Calu3 (cell line): Measurements from ENCODE around the gene CFAP73. TPM values are rescaled to one million over a fixed set of nuclear protein-coding genes. Genes with fewer than 3 reads are reported as not detected.

Experiments
- Bru-seq: library from RNA; stranded (reverse); fragments of 400-500 nt; gene quantifications from one replicate; lab custom pipeline; 2021; lab: Mats Ljungman, UMichigan
- BruChase-seq, 2 experiments: library from RNA; stranded (reverse); fragments of 400-500 nt; gene quantifications; one replicate each; lab custom pipeline; 2021; lab: Mats Ljungman, UMichigan
- BruUV-seq: library from RNA; stranded (reverse); fragments of 400-500 nt; replicated peaks from 2 replicates; lab custom pipeline; 2021; lab: Mats Ljungman, UMichigan
- CTCF ChIA-PET: fragments of 300-600 bp; sonication (Branson Sonifier 250); formaldehyde crosslinking; loops from one replicate; lab custom pipeline; 2022; ENCODE audit warnings: antibody characterized with exemption; lab: Charles Lee
- DNase-seq: peaks from one replicate; pipeline ENCODE4 v3.0.0; 2022
- H3K27ac Mint-ChIP-seq: one replicate; pipeline ENCODE4 v1.8.0; 2022; ENCODE audit warnings: mixed read lengths; ENCODE audit not compliant: unreplicated experiment
- H3K27me3 Mint-ChIP-seq: one replicate; pipeline ENCODE4 v1.8.0; 2022; ENCODE audit warnings: mixed read lengths; ENCODE audit not compliant: unreplicated experiment
- H3K36me3 Mint-ChIP-seq: one replicate; pipeline ENCODE4 v1.8.0; 2022; ENCODE audit warnings: mild to moderate bottlenecking, moderate library complexity, mixed read lengths; ENCODE audit not compliant: insufficient read depth, unreplicated experiment
- H3K4me1 Mint-ChIP-seq: one replicate; pipeline ENCODE4 v1.8.0; 2022; ENCODE audit warnings: mild to moderate bottlenecking, low read depth, mixed read lengths; ENCODE audit not compliant: unreplicated experiment
- H3K4me3 Mint-ChIP-seq: one replicate; pipeline ENCODE4 v1.8.0; 2022; ENCODE audit warnings: mild to moderate bottlenecking, low read depth, moderate library complexity, mixed read lengths; ENCODE audit not compliant: unreplicated experiment
- H3K9me3 Mint-ChIP-seq: one replicate; pipeline ENCODE4 v1.8.0; 2022; ENCODE audit warnings: low read depth, mixed read lengths; ENCODE audit not compliant: unreplicated experiment
- CTCF ChIP-seq: fragments of 200-600 bp; IDR thresholded peaks from one replicate; pipeline ENCODE4 v1.8.0; 2022; ENCODE audit warnings: antibody characterized with exemption; ENCODE audit not compliant: unreplicated experiment
- intact Hi-C: fragments of 100-400 bp; cut with micrococcal nuclease; formaldehyde crosslinking; loops from one replicate; pipeline ENCODE4 v1.10.0; 2022; ENCODE audit not compliant: unreplicated experiment
- long read RNA-seq: library from polyadenylated mRNA; stranded (forward); transcript quantifications from one replicate; pipeline ENCODE4 v2.0.0, GENCODE V29; 2022
- total RNA-seq: library from RNA; stranded (reverse); gene quantifications from 2 replicates; pipeline ENCODE4 v1.2.3, GENCODE V29; 2022

The CFAP73 gene
- total RNA-seq (2.3 and 3.2 TPM in 2 replicates), Bru-seq, nascent RNA (percentile 41 among the genes with signal in this experiment), BruChase-seq, experiment 1, labeled RNA remaining after a 6-hour chase (percentile 38 among the genes with signal in this experiment), BruChase-seq, experiment 2, labeled RNA remaining after a 2-hour chase (percentile 42 among the genes with signal in this experiment)
- long read RNA-seq, partial matches to known transcripts = 0 of 1 reads
- long read RNA-seq, other reads (novel, unspliced or antisense) = 1 of 1 reads

DNA sequence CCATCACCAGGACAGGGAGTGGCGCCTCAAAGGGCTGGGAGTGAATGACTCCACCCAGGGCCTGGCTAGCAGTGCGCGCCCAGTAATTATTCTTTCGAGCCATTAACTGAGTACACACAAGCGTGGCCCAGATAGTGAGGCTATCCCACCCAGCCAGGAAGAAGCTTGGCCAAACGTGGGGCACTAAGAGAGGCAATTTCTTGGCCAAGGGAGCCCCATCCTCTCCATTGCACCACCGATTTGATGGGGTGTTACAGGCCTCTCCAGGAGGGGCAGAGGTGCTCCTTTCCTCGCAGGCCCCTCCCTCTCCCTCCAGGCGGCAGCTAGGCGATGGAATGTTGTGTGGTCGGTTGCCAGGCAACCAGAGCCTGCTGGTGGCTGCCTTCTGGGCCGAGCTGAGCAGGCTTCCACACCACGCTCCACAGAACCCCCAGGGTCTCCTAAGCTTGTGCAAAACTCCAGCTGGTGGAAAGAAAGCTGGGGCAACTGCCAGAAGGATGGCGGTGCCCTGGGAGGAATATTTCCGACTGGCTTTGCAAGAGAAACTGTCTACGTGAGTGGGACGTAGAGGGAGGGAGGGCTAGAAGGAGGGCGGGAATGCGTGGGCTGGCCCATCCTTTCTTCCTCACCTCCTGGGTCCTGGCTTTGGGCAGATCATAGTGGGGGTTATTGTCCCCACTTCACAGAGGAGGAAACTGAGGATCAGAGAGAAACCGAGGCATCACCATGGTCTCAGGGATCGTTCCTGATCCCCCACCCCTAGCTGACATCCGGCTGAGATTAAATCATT, at the start of gene CFAP73:
Gene CFAP73 (plus strand): TSS at position 364 of the 790 bp plus-strand sequence. CDS start 134 bp downstream, at position 498.
- Mint-ChIP-seq H3K9me3 (no peaks in the 10 kb centered on the region), H3K27me3 (no peaks in the 10 kb centered on the region), H3K4me1 (peaks cover 43% of the 10 kb centered on the region), H3K27ac (peak within 1 kb of the TSS; percentile 76), H3K4me3 (peak within 1 kb of the TSS; percentile 31), H3K36me3 (peaks cover 32% of the 10 kb centered on the region)
- peak; percentile 96 for DNase-seq
- TF ChIP-seq CTCF = peak; percentile 34
- CTCF ChIA-PET = interaction anchor here (0.8 to 5.9 kb wide), 3 partner anchors 13 to 156 kb away, joined by 4 to 108 read pairs (median 5); partner anchors contain the start of gene RASAL1
- BruUV-seq = TSS peak; percentile 23
- intact Hi-C loops = loop anchor here (5.0 kb wide), 1 partner anchor 157 kb away; no protein-coding TSS in a partner anchor

DNA sequence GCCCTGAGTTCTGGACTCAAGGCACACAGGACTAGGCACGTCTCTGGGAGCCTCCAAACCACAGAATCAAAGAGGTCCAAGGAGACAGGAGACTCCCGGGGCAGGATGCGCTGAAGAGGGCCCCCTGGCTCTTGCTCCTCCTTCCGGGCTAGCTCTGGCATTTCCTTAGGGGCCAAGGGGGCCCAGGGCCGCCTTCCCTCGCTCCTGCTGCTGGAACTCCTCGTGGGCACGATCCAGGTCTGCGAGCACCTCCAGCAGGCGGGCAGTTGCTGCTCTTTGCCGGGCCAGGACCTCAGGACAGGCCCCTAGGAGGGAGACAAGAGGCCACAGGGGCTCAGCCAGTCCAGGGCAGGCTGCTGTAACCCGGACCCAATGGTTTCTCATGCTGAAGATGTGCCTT, 49.8 kb upstream of the CFAP73 start:
- TF ChIP-seq CTCF = no peak
- Mint-ChIP-seq H3K27ac (no peak overlapping the region), H3K9me3 (no peaks in the 10 kb centered on the region), H3K4me1 (peaks cover 15% of the 10 kb centered on the region), H3K4me3 (no peak overlapping the region), H3K36me3 (peaks cover 60% of the 10 kb centered on the region), H3K27me3 (no peaks in the 10 kb centered on the region)
- DNase-seq = no peak
- intact Hi-C loops = loop anchor here (2.0 to 5.0 kb wide), 2 partner anchors 37 to 107 kb away; no protein-coding TSS in a partner anchor
- CTCF ChIA-PET = no interaction called here
- no TSS peak for BruUV-seq

GRCh38 chr12:113101751-113102150, 47.8 kb upstream of the CFAP73 start:
- Mint-ChIP-seq H3K27ac (no peak overlapping the region), H3K4me3 (no peak overlapping the region), H3K4me1 (peaks cover 15% of the 10 kb centered on the region), H3K36me3 (peaks cover 72% of the 10 kb centered on the region), H3K9me3 (no peaks in the 10 kb centered on the region), H3K27me3 (no peaks in the 10 kb centered on the region)
- no peak for TF ChIP-seq CTCF
- CTCF ChIA-PET = no interaction called here
- DNase-seq = no peak
- intact Hi-C loops = no loop called here
- no TSS peak for BruUV-seq

GRCh38 chr12:113102811-113103210, 46.7 kb upstream of the CFAP73 start:
- no peak overlapping the region for H3K27ac Mint-ChIP-seq
- BruUV-seq = no TSS peak
- no peak for TF ChIP-seq CTCF
- no peaks in the 10 kb centered on the region for H3K27me3 Mint-ChIP-seq
- intact Hi-C loops = no loop called here
- CTCF ChIA-PET = no interaction called here
- no peak overlapping the region for H3K4me3 Mint-ChIP-seq
- H3K9me3 Mint-ChIP-seq = no peaks in the 10 kb centered on the region
- peaks cover 73% of the 10 kb centered on the region for H3K36me3 Mint-ChIP-seq
- peaks cover 15% of the 10 kb centered on the region for H3K4me1 Mint-ChIP-seq
- no peak for DNase-seq
